Measurements from ENCODE around the gene ZSCAN10. TPM values are rescaled to one million over a fixed set of nuclear protein-coding genes. Genes with fewer than 3 reads are reported as not detected.

ZSCAN10 gene
- total RNA-seq, 2 experiments from 2014 or later, result 0.23 to 0.26 TPM

DNA sequence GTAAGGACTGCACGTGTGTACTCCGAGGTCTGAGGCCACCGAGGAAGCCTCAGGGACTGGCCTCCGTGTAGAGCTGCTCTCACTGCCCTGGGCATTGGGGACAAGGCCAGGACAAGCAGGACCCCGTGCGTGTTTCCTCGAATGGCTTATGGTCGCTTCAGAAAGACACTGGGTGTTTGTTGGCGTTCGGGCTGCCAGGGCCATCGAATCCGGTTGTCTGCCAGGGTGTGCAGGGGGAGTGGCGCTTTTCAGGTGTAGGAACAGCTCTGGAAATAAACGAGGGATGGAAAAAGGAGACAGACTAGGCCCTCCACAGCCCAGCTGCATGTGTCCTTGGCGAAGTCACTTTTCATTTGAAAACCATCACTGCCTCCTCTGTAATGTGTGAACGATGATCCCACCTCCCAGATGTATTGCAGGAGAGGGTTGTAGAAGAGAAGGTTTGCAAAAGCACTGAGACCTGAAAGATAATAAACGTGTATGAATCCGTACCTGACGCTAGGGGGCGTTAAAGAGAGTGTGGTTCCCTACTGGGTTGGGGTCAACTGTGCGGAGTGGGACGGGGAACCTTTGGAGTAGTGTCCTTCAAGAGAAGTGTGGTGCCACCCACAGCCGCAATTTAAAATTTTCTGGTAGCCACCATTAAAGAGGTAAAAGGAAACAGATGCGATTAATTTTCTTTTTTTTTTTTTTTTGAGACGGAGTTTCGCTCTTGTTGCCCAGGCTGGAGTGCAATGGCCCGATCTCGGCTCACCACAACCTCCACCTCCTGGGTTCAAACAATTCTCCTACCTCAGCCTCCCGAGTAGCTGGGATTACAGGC lies 2.1 kb upstream of the ZSCAN10 start:
- Mint-ChIP-seq H3K4me1 (ENCODE audit: low read depth) (peaks cover 73% of the 10 kb centered on the region), H3K9me3 (ENCODE audit: insufficient read depth) (no peaks in the 10 kb centered on the region), H3K36me3 (ENCODE audit: low read depth) (no peaks in the 10 kb centered on the region), H3K4me3 (peak overlapping the region; percentile 69), H3K27ac (peak overlapping the region; percentile 84), H3K27me3 (ENCODE audit: low read depth) (peaks cover 2% of the 10 kb centered on the region)
- ChIA-PET CTCF (interaction anchor here (0.6 to 16.4 kb wide), 16 partner anchors 8 to 74 kb away, joined by 3 to 354 read pairs (median 4); partner anchors contain the start of gene ZNF213), POLR2A (interaction anchor here (0.6 to 7.0 kb wide), 5 partner anchors 24 to 42 kb away, joined by 3 to 32 read pairs (median 4); no protein-coding TSS in a partner anchor)
- ATAC-seq (no peak), DNase-seq (peak; percentile 67)

DNA sequence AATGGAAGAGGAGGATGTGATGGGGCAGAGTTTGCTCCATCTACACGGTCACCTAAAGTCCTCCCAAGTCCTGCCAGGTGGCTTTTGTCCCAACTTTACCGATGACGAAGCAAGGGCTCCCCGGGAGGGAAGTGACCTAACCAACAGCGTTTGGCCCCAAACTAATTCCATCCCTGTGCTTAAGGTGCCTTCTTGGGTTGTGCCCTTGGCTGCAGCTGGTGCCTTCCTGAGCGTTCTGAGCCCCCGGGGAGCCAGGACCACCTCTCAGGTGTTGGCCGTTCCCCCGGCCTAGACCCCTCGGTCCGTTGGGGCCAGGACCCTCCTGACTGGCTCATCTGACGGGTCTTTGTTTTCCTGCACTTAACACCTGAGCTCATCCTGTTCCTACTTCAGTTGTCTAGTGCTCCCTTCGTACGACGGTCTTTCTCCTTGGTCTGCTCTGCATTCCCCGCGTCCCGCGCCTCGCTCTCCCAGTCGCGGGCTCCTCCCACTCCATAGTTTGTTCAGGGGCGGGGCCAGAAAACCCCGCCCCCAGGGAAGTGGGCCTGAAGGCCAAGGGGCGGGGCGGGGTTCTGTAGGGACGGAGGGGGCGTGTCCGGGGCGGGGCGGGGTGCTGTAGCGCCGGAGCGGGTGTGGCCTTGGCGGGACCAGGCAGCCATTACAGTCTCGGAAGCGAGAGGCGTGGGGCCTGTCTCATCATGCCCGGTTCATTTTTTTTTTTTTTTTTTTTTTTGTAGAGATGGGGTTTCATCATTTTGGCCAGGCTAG lies 822 bp upstream of the ZSCAN10 start:
- DNase-seq, result peak; percentile 96
- ChIA-PET POLR2A (interaction anchor here (1.4 to 7.0 kb wide), 5 partner anchors 25 to 44 kb away, joined by 3 to 32 read pairs (median 4); no protein-coding TSS in a partner anchor), CTCF (interaction anchor here (1.1 to 16.4 kb wide), 7 partner anchors 17 to 42 kb away, joined by 3 to 354 read pairs (median 8); partner anchors contain the start of gene ZNF213)
- Mint-ChIP-seq H3K9me3 (ENCODE audit: insufficient read depth) (no peaks in the 10 kb centered on the region), H3K27ac (peak overlapping the region; percentile 71), H3K36me3 (ENCODE audit: low read depth) (no peaks in the 10 kb centered on the region), H3K27me3 (ENCODE audit: low read depth) (peaks cover 2% of the 10 kb centered on the region), H3K4me1 (ENCODE audit: low read depth) (peaks cover 74% of the 10 kb centered on the region), H3K4me3 (peak overlapping the region; percentile 69)
- ATAC-seq, result peak; percentile 85

DNA sequence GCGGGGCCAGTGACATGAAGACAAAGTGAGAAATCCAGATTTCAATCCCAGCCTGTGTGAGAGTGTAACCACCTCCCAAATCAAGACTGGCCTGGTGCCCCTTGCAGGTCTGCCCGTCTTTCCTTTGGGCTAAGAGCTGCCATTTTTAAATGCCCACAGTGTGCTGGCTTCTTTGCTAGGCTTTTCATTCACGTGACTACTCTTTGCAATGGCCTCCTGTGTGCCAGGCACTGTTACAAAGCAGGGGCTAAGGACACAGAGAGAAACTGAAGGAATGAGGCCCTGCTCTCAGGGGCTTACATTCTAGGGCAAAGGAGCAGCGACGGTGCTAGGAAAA lies 269 bp upstream of the ZSCAN10 start:
- Mint-ChIP-seq H3K4me1 (ENCODE audit: low read depth) (peaks cover 77% of the 10 kb centered on the region), H3K9me3 (ENCODE audit: insufficient read depth) (no peaks in the 10 kb centered on the region), H3K27ac (no peak overlapping the region), H3K4me3 (no peak overlapping the region), H3K27me3 (ENCODE audit: low read depth) (peaks cover 2% of the 10 kb centered on the region), H3K36me3 (ENCODE audit: low read depth) (no peaks in the 10 kb centered on the region)
- no peak for ATAC-seq
- DNase-seq, result no peak
- CTCF ChIA-PET, result interaction anchor here (1.3 to 16.4 kb wide), 4 partner anchors 20 to 41 kb away, joined by 5 to 354 read pairs (median 32); partner anchors contain the start of gene ZNF213
- POLR2A ChIA-PET, result interaction anchor here (0.7 to 7.0 kb wide), 5 partner anchors 24 to 116 kb away, joined by 3 to 32 read pairs (median 4); no protein-coding TSS in a partner anchor

DNA sequence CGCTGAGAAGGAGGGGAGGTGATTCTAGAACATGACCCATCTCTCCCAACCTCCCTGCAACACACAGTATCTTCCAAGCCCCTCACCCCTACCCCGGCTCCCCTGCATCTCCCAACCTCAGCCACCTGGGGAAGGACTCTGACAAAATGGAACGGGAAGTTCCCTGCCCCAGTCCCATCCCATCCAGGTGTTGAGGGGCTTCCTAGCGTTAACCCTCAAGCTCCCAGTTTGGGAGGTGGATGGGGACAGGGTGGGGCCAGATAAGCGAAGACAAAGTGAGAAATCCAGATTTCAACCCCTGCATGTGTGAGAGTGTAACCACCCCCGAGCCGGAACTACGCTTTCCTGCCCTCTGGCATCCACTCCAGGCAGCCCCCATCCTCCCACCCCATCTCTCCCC lies 1.8 kb downstream of the ZSCAN10 start:
- CTCF ChIA-PET, result interaction anchor here (0.6 to 16.4 kb wide), 11 partner anchors 10 to 404 kb away, joined by 3 to 354 read pairs (median 3); partner anchors contain the start of gene ZNF213
- H3K36me3 Mint-ChIP-seq (ENCODE audit: low read depth), result no peaks in the 10 kb centered on the region
- H3K4me3 Mint-ChIP-seq, result no peak overlapping the region
- POLR2A ChIA-PET, result interaction anchor here (1.7 to 7.0 kb wide), 3 partner anchors 22 to 37 kb away, joined by 4 to 32 read pairs (median 8); partner anchors contain the start of gene ZNF213
- H3K27me3 Mint-ChIP-seq (ENCODE audit: low read depth), result peaks cover 2% of the 10 kb centered on the region
- H3K9me3 Mint-ChIP-seq (ENCODE audit: insufficient read depth), result no peaks in the 10 kb centered on the region
- no peak for DNase-seq
- H3K4me1 Mint-ChIP-seq (ENCODE audit: low read depth), result peaks cover 73% of the 10 kb centered on the region
- no peak for ATAC-seq
- peak overlapping the region; percentile 54 for H3K27ac Mint-ChIP-seq

DNA sequence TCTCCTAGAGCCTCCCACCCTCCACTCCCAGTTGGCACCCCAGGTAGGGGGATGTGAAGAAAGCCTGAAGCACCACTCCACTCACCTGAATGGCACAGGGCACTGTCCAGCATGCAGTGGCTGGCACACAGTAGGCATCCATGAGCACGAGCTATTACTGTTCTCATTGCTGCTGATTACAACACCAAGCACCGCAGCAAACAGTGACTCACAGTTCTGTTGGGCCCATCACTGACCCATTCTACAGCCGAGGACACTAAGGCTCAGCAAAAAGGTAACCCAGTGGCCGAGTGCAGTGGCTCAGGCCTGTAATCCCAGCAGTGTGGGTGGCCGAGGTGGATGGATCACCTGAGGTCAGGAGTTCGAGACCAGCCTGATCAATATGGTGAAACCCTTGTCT lies 2.7 kb downstream of the ZSCAN10 start:
- POLR2A ChIA-PET, result interaction anchor here (0.6 to 2.0 kb wide), 5 partner anchors 21 to 116 kb away, joined by 3 to 8 read pairs (median 4); partner anchors contain the start of gene PKMYT1
- CTCF ChIA-PET, result interaction anchor here (0.9 to 16.4 kb wide), 12 partner anchors 12 to 365 kb away, joined by 3 to 354 read pairs (median 6); partner anchors contain the start of genes IL32 and ZNF213
- H3K4me1 Mint-ChIP-seq (ENCODE audit: low read depth), result peaks cover 70% of the 10 kb centered on the region
- no peaks in the 10 kb centered on the region for H3K9me3 Mint-ChIP-seq (ENCODE audit: insufficient read depth)
- peak overlapping the region; percentile 77 for H3K27ac Mint-ChIP-seq
- no peak for ATAC-seq
- H3K27me3 Mint-ChIP-seq (ENCODE audit: low read depth), result peaks cover 2% of the 10 kb centered on the region
- H3K4me3 Mint-ChIP-seq, result no peak overlapping the region
- H3K36me3 Mint-ChIP-seq (ENCODE audit: low read depth), result no peaks in the 10 kb centered on the region
- DNase-seq, result no peak

DNA sequence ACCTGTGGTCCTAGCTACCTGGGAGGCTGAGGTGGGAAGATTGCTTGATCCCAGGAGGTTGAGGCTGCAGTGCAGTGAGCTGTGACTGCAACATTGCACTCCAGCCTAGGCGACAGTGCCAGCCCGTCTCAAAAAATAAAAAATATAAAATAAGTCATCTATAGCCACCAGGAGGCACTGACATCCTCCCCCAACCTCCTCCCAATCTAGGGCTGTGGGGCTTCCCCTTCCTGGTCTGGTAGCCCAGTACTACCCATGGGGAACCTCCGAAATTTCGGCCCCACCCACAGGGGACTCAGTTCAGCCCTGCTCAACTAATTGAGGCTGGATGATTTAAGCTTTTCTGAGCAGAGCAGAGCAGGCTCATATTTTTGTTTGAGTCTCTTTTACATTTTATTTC lies 3.2 kb downstream of the ZSCAN10 start:
- ChIA-PET POLR2A (interaction anchor here (0.6 to 1.5 kb wide), 4 partner anchors 20 to 115 kb away, joined by 3 to 8 read pairs (median 4); partner anchors contain the start of gene PKMYT1), CTCF (interaction anchor here (0.9 to 16.4 kb wide), 12 partner anchors 13 to 366 kb away, joined by 3 to 354 read pairs (median 6); partner anchors contain the start of genes IL32 and ZNF213)
- Mint-ChIP-seq H3K4me1 (ENCODE audit: low read depth) (peaks cover 70% of the 10 kb centered on the region), H3K36me3 (ENCODE audit: low read depth) (no peaks in the 10 kb centered on the region), H3K27me3 (ENCODE audit: low read depth) (peaks cover 2% of the 10 kb centered on the region), H3K9me3 (ENCODE audit: insufficient read depth) (no peaks in the 10 kb centered on the region), H3K27ac (peak overlapping the region; percentile 77), H3K4me3 (no peak overlapping the region)
- DNase-seq, result peak; percentile 81
- peak; percentile 73 for ATAC-seq

DNA sequence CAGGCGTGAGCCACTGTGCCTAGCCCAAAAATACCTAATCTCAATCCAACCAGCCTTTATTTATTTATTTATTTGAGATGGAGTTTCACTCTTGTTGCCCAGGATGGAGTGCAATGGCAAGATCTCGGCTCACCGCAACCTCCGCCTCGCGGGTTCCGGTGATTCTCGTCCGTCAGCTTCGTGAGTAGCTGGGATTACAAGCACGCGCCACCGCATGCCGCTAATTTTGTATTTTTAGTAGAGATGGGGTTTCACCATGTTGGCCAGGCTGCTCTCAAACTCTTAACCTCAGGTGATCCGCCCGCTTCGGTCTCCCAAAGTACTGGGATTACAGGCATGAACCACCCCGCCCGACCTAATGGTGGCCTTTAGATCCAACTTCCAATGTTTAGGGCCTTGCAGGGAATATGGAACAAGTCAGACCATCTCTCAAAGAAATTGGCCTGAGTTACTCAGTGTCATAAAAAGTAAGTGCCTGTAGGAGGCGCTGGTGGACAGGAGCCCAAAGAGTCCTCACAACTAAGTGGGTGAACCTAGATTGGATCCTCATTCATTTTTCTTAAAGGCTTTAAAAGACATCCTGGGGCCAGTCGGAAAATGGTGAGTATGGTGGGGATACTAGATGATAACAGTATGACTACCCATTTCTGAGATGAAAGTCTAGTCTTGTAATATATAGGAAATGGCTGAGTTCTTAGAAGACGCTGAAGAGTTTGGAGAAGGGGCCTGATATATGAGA lies 4.6 kb downstream of the ZSCAN10 start:
- Mint-ChIP-seq H3K36me3 (ENCODE audit: low read depth) (no peaks in the 10 kb centered on the region), H3K27ac (peak overlapping the region; percentile 69), H3K9me3 (ENCODE audit: insufficient read depth) (no peaks in the 10 kb centered on the region), H3K4me3 (no peak overlapping the region), H3K4me1 (ENCODE audit: low read depth) (peaks cover 65% of the 10 kb centered on the region), H3K27me3 (ENCODE audit: low read depth) (peaks cover 2% of the 10 kb centered on the region)
- ChIA-PET CTCF (interaction anchor here (0.8 to 16.4 kb wide), 10 partner anchors 14 to 65 kb away, joined by 3 to 354 read pairs (median 6); partner anchors contain the start of gene ZNF213), POLR2A (interaction anchor here (1.2 kb wide), 1 partner anchor 35 kb away, joined by 3 read pairs; no protein-coding TSS in a partner anchor)
- peak; percentile 38 for ATAC-seq
- peak; percentile 67 for DNase-seq

DNA sequence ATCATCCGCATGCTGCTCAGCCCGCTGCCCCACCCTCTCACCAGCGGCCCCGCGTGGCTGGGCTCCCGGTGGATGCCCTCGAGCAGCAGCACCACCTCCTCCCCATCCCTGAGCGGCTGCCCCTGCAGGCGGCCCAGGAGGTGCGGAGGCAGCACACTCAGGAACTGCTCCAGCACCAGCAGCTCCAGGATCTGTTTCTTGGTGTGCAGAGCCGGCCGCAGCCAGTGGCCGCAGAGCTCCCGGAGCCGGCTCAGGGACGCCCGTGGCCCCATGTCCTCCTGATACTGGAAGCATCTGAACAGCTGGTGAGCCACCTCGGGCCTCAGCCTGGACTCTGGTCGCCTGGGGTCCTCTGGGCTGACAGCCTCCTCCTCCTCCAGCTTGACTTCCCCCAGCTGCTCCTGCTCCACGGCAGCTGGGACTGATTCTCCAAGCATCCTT lies 6.6 kb downstream of the ZSCAN10 start:
- no peak for ATAC-seq

DNA sequence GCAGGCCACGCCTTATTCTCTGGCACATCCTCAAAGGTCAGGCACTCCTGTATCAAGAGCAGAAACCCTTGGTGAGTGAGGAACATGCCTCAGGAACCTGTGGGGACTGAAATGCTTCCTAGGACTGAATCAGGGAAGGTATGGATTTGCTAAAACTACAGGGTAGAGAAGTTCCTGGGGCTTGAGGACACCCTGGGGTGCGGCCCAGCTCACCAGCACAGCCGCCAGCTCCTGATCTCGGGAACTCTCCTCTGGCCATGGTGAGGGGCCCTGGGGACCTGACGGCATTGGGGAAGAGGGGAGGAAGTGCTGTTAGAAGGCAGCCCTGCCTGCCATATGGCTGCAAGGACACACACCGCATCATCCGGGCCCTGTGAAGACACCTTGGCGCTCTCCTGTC lies 7.5 kb downstream of the ZSCAN10 start:
- POLR2A ChIA-PET, result no interaction called here
- H3K36me3 Mint-ChIP-seq (ENCODE audit: low read depth), result no peaks in the 10 kb centered on the region
- CTCF ChIA-PET, result interaction anchor here (1.0 to 4.5 kb wide), 7 partner anchors 9 to 60 kb away, joined by 3 to 32 read pairs (median 3); no protein-coding TSS in a partner anchor
- DNase-seq (no peak), ATAC-seq (no peak)
- H3K27ac Mint-ChIP-seq, result peak overlapping the region; percentile 72
- H3K27me3 Mint-ChIP-seq (ENCODE audit: low read depth), result no peaks in the 10 kb centered on the region
- H3K9me3 Mint-ChIP-seq (ENCODE audit: insufficient read depth), result no peaks in the 10 kb centered on the region
- peaks cover 64% of the 10 kb centered on the region for H3K4me1 Mint-ChIP-seq (ENCODE audit: low read depth)
- no peak overlapping the region for H3K4me3 Mint-ChIP-seq

More for the DNA sequence above, 6.6 kb downstream of the ZSCAN10 start:
- ChIA-PET CTCF (interaction anchor here (1.1 to 4.5 kb wide), 6 partner anchors 9 to 37 kb away, joined by 3 to 32 read pairs (median 10); no protein-coding TSS in a partner anchor), POLR2A (interaction anchor here (0.5 to 1.3 kb wide), 2 partner anchors 17 to 29 kb away, joined by 3 to 9 read pairs; no protein-coding TSS in a partner anchor)
- Mint-ChIP-seq H3K27ac (peak overlapping the region; percentile 70), H3K4me3 (no peak overlapping the region), H3K9me3 (ENCODE audit: insufficient read depth) (no peaks in the 10 kb centered on the region), H3K36me3 (ENCODE audit: low read depth) (no peaks in the 10 kb centered on the region), H3K27me3 (ENCODE audit: low read depth) (no peaks in the 10 kb centered on the region), H3K4me1 (ENCODE audit: low read depth) (peaks cover 62% of the 10 kb centered on the region)
- no peak for DNase-seq

DNA sequence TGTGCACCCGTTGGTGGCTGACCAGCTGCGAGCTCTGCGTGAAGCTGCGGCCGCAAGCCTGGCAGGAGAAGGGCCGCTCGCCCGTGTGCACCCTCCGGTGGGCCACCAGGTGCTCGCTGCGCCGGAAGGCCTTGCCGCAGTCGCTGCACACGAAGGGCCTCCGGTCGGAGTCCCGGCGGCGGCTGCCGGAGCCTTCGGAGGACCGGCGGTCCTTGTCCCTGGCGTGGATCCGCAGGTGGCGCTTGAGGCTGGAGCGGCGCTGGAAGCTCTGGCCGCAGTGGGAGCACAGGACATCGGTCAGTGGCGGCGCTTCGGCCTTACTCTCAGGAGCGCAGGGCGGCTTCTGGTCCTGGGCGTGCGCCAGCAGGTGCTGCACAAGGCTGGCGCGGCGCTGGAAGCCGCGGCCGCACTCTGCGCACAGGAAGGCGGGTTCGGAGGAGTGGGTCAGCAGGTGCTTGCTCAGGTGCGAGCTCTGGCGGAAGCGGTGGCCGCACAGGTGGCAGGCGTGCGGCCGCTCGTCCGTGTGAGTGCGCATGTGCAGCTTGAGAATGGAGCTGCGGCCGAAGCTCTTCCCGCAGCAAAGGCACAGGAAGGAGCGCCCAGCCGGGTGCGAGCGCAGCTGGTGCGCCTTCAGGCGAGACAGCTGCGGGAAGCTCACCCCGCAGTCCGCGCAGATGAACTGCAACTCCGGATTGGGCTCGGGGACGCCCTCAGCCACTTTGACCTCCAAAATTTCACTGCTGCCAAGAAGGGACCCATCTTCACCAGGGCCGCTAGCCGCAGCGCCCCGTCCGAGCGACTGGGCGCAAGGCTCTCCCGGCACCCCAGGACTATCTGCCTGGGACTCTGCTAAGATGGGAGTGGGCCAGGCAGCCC lies 9.1 kb downstream of the ZSCAN10 start:
- no peaks in the 10 kb centered on the region for H3K27me3 Mint-ChIP-seq (ENCODE audit: low read depth)
- H3K27ac Mint-ChIP-seq, result no peak overlapping the region
- H3K36me3 Mint-ChIP-seq (ENCODE audit: low read depth), result no peaks in the 10 kb centered on the region
- H3K4me1 Mint-ChIP-seq (ENCODE audit: low read depth), result peaks cover 60% of the 10 kb centered on the region
- DNase-seq (no peak), ATAC-seq (no peak)
- CTCF ChIA-PET, result interaction anchor here (1.5 to 4.5 kb wide), 5 partner anchors 13 to 40 kb away, joined by 4 to 32 read pairs (median 17); no protein-coding TSS in a partner anchor
- POLR2A ChIA-PET, result interaction anchor here (1.0 kb wide), 1 partner anchor 15 kb away, joined by 4 read pairs; no protein-coding TSS in a partner anchor
- no peak overlapping the region for H3K4me3 Mint-ChIP-seq
- no peaks in the 10 kb centered on the region for H3K9me3 Mint-ChIP-seq (ENCODE audit: insufficient read depth)

All from activated CD8-positive, alpha-beta T cell treated with anti-CD3 and anti-CD28 coated beads, Interleukin-2, amount 10 ng/mL, durations not matched to agents 7 days and 5 days (primary cell).